HAP-1 (cell line): ENCODE data around the gene ENTPD2.

Experiments used
- DNase-seq, 2 experiments: peaks; one replicate each; pipeline ENCODE4 v3.0.0-alpha.2; 2016 to 2020; ENCODE audit warnings: low spot score in 2 of 2
- H3K27me3 ChIP-seq: fragments of 250-450 bp; sonication (Bioruptor Pico); 2 replicates; pipeline ENCODE4 v1.5.1; 2020; ENCODE audit warnings: low read depth, mild to moderate bottlenecking, moderate library complexity
- H3K36me3 ChIP-seq: fragments of 250-450 bp; sonication (Bioruptor Pico); replicated peaks from 2 replicates; pipeline ENCODE4 v1.5.1; 2020; ENCODE audit warnings: mild to moderate bottlenecking
- H3K4me1 ChIP-seq: fragments of 250-450 bp; sonication (Bioruptor Pico); 2 replicates; pipeline ENCODE4 v1.5.1; 2020; ENCODE audit warnings: mild to moderate bottlenecking
- H3K4me3 ChIP-seq: fragments of 250-450 bp; sonication (Bioruptor Pico); 2 replicates; pipeline ENCODE4 v1.5.1; 2020; ENCODE audit warnings: mild to moderate bottlenecking, moderate library complexity
- H3K9me3 ChIP-seq: fragments of 250-450 bp; sonication (Bioruptor Pico); 2 replicates; pipeline ENCODE4 v1.5.1; 2020; ENCODE audit warnings: mild to moderate bottlenecking, moderate library complexity
- in situ Hi-C: fragments of 300-500 bp; cut with MboI; formaldehyde crosslinking; loops from 3 replicates; pipeline ENCODE4 v1.14.3; 2020; ENCODE audit warnings: low sequenced_read_pairs, inconsistent platforms, mixed read lengths

ENTPD2 gene

GRCh38 chr9:137074657-137075274, 20.9 kb upstream of the ENTPD2 start:
- no peaks in the 10 kb centered on the region for H3K27me3 ChIP-seq
- H3K36me3 ChIP-seq: peaks cover 14% of the 10 kb centered on the region
- H3K4me3 ChIP-seq: no peak overlapping the region
- peaks cover 26% of the 10 kb centered on the region for H3K4me1 ChIP-seq
- H3K9me3 ChIP-seq: no peaks in the 10 kb centered on the region
- in situ Hi-C loops: no loop called here
- DNase-seq: no peak

- Histone ChIP-seq H3K4me3 (no peak overlapping the region), H3K4me1 (peaks cover 26% of the 10 kb centered on the region), H3K27me3 (no peaks in the 10 kb centered on the region), H3K36me3 (peaks cover 13% of the 10 kb centered on the region), H3K9me3 (no peaks in the 10 kb centered on the region)
- DNase-seq: no peak
- in situ Hi-C loops: no loop called here
These were observed 20.1 kb upstream of the ENTPD2 start for GRCh38 chr9:137073992-137074399.

GRCh38 chr9:137071282-137071681, 17.4 kb upstream of the ENTPD2 start:
- H3K4me3 ChIP-seq: peak overlapping the region; percentile 79
- DNase-seq: no peak
- in situ Hi-C loops: no loop called here

GRCh38 chr9:137070906-137071275, 17.0 kb upstream of the ENTPD2 start:
- peaks cover 27% of the 10 kb centered on the region for H3K36me3 ChIP-seq
- in situ Hi-C loops: no loop called here
- H3K4me3 ChIP-seq: peak overlapping the region; percentile 79
- DNase-seq: peak; percentile 63 to 81
- H3K9me3 ChIP-seq: no peaks in the 10 kb centered on the region
- H3K27me3 ChIP-seq: no peaks in the 10 kb centered on the region
- H3K4me1 ChIP-seq: peaks cover 26% of the 10 kb centered on the region

More at GRCh38 chr9:137071282-137071681, 17.4 kb upstream of the ENTPD2 start:
- Histone ChIP-seq H3K9me3 (no peaks in the 10 kb centered on the region), H3K27me3 (no peaks in the 10 kb centered on the region), H3K36me3 (peaks cover 23% of the 10 kb centered on the region), H3K4me1 (peaks cover 26% of the 10 kb centered on the region)

- in situ Hi-C loops: no loop called here
- Histone ChIP-seq H3K36me3 (peaks cover 32% of the 10 kb centered on the region), H3K9me3 (no peaks in the 10 kb centered on the region), H3K4me1 (peaks cover 22% of the 10 kb centered on the region), H3K27me3 (no peaks in the 10 kb centered on the region), H3K4me3 (peak within 1 kb of the TSS; percentile 79)
- DNase-seq: peak; percentile 92 to 94
These were observed 16.5 kb upstream of the ENTPD2 start, which contains the start of gene SAPCD2 for GRCh38 chr9:137070201-137070905. Gene SAPCD2, minus strand, starts transcription at chr9:137070557. Its CDS starts 97 bp downstream, at chr9:137070460.

GRCh38 chr9:137069508-137070091, 15.7 kb upstream of the ENTPD2 start:
- H3K4me3 ChIP-seq: peak overlapping the region; percentile 79
- no peaks in the 10 kb centered on the region for H3K27me3 ChIP-seq
- H3K4me1 ChIP-seq: peaks cover 15% of the 10 kb centered on the region
- no peaks in the 10 kb centered on the region for H3K9me3 ChIP-seq
- DNase-seq: no peak
- in situ Hi-C loops: no loop called here
- peaks cover 39% of the 10 kb centered on the region for H3K36me3 ChIP-seq

GRCh38 chr9:137068539-137069507, 15.0 kb upstream of the ENTPD2 start:
- Histone ChIP-seq H3K9me3 (no peaks in the 10 kb centered on the region), H3K27me3 (no peaks in the 10 kb centered on the region), H3K4me1 (peaks cover 15% of the 10 kb centered on the region), H3K4me3 (peak overlapping the region; percentile 79), H3K36me3 (peaks cover 47% of the 10 kb centered on the region)
- in situ Hi-C loops: no loop called here
- DNase-seq: peak in 1 of 2 experiments; percentile 46

GRCh38 chr9:137067860-137068538, 14.1 kb upstream of the ENTPD2 start:
- Histone ChIP-seq H3K4me1 (peaks cover 15% of the 10 kb centered on the region), H3K9me3 (no peaks in the 10 kb centered on the region), H3K4me3 (peak overlapping the region; percentile 79), H3K27me3 (no peaks in the 10 kb centered on the region), H3K36me3 (peaks cover 50% of the 10 kb centered on the region)
- in situ Hi-C loops: no loop called here
- peak; percentile 69 to 92 for DNase-seq

- in situ Hi-C loops: no loop called here
- peaks cover 13% of the 10 kb centered on the region for H3K4me1 ChIP-seq
- H3K36me3 ChIP-seq: peaks cover 50% of the 10 kb centered on the region
These were observed 12.4 kb upstream of the ENTPD2 start for GRCh38 chr9:137066096-137066861.

GRCh38 chr9:137065336-137065967, 11.6 kb upstream of the ENTPD2 start:
- H3K4me3 ChIP-seq: no peak overlapping the region
- no peaks in the 10 kb centered on the region for H3K27me3 ChIP-seq
- in situ Hi-C loops: no loop called here
- H3K4me1 ChIP-seq: peaks cover 7% of the 10 kb centered on the region
- peaks cover 50% of the 10 kb centered on the region for H3K36me3 ChIP-seq
- H3K9me3 ChIP-seq: no peaks in the 10 kb centered on the region
- DNase-seq: no peak

More at GRCh38 chr9:137066096-137066861, 12.4 kb upstream of the ENTPD2 start:
- no peak for DNase-seq
- Histone ChIP-seq H3K9me3 (no peaks in the 10 kb centered on the region), H3K27me3 (no peaks in the 10 kb centered on the region), H3K4me3 (no peak overlapping the region)

GRCh38 chr9:137064880-137065164, 11.0 kb upstream of the ENTPD2 start:
- Histone ChIP-seq H3K36me3 (peaks cover 50% of the 10 kb centered on the region), H3K9me3 (no peaks in the 10 kb centered on the region), H3K27me3 (no peaks in the 10 kb centered on the region), H3K4me1 (peaks cover 7% of the 10 kb centered on the region), H3K4me3 (no peak overlapping the region)
- no peak for DNase-seq
- in situ Hi-C loops: no loop called here
